ENCODE results near the gene NIP7. TPM values are rescaled to one million over a fixed set of nuclear protein-coding genes. Genes with fewer than 3 reads are reported as not detected.
A peak's percentile ranks its signal among the peaks of the same experiment; 100 is the strongest.

Gene NIP7
- total RNA-seq, 2 donors from 2014 or later = 28.5 to 29.7 TPM

GRCh38 chr16:69310653-69311532 lies 28.7 kb upstream of the NIP7 start, which contains the start of gene VPS4A:
VPS4A (plus strand) TSS chr16:69311350; CDS start chr16:69311512, 162 bp downstream.
- Mint-ChIP-seq H3K27ac (peak within 1 kb of the TSS; percentile 98), H3K4me3 (peak within 1 kb of the TSS; percentile 99), H3K27me3 (no peaks in the 10 kb centered on the region), H3K36me3 (ENCODE audit: low read depth) (peaks cover 6% of the 10 kb centered on the region), H3K4me1 (peaks cover 22% of the 10 kb centered on the region)
- peak; percentile 97 to 100 (median 98) for DNase-seq
- no peaks in the 10 kb centered on the region for H3K9me3 ChIP-seq (ENCODE audit: control insufficient read depth, low read length, poor library complexity, severe bottlenecking)
- peak; percentile 98 for ATAC-seq

GRCh38 chr16:69311533-69312387 lies 27.8 kb upstream of the NIP7 start:
- ATAC-seq = peak; percentile 37
- no peaks in the 10 kb centered on the region for H3K9me3 ChIP-seq (ENCODE audit: control insufficient read depth, low read length, poor library complexity, severe bottlenecking)
- H3K27me3 Mint-ChIP-seq = no peaks in the 10 kb centered on the region
- H3K4me1 Mint-ChIP-seq = peaks cover 22% of the 10 kb centered on the region
- peaks cover 6% of the 10 kb centered on the region for H3K36me3 Mint-ChIP-seq (ENCODE audit: low read depth)
- H3K4me3 Mint-ChIP-seq = peak overlapping the region; percentile 99
- H3K27ac Mint-ChIP-seq = peak overlapping the region; percentile 98
- DNase-seq = peak in 2 of 3 donors; percentile 21 to 31

GRCh38 chr16:69313469-69313868 lies 26.1 kb upstream of the NIP7 start:
- no peaks in the 10 kb centered on the region for H3K9me3 ChIP-seq (ENCODE audit: control insufficient read depth, low read length, poor library complexity, severe bottlenecking)
- Mint-ChIP-seq H3K27ac (no peak overlapping the region), H3K4me1 (peaks cover 19% of the 10 kb centered on the region), H3K36me3 (ENCODE audit: low read depth) (peaks cover 6% of the 10 kb centered on the region), H3K27me3 (no peaks in the 10 kb centered on the region), H3K4me3 (peak overlapping the region; percentile 70)
- ATAC-seq (no peak), DNase-seq (no peak)

GRCh38 chr16:69314534-69314933 lies 25.0 kb upstream of the NIP7 start:
- H3K4me3 Mint-ChIP-seq = no peak overlapping the region
- peaks cover 19% of the 10 kb centered on the region for H3K4me1 Mint-ChIP-seq
- no peaks in the 10 kb centered on the region for H3K9me3 ChIP-seq (ENCODE audit: control insufficient read depth, low read length, poor library complexity, severe bottlenecking)
- ATAC-seq (no peak), DNase-seq (no peak)
- no peaks in the 10 kb centered on the region for H3K27me3 Mint-ChIP-seq
- no peak overlapping the region for H3K27ac Mint-ChIP-seq
- peaks cover 7% of the 10 kb centered on the region for H3K36me3 Mint-ChIP-seq (ENCODE audit: low read depth)

GRCh38 chr16:69315486-69316311 lies 23.9 kb upstream of the NIP7 start:
- Mint-ChIP-seq H3K36me3 (ENCODE audit: low read depth) (peaks cover 8% of the 10 kb centered on the region), H3K4me3 (no peak overlapping the region), H3K4me1 (peaks cover 15% of the 10 kb centered on the region), H3K27me3 (no peaks in the 10 kb centered on the region), H3K27ac (peak overlapping the region; percentile 27)
- no peak for DNase-seq
- ATAC-seq = no peak
- no peaks in the 10 kb centered on the region for H3K9me3 ChIP-seq (ENCODE audit: control insufficient read depth, low read length, poor library complexity, severe bottlenecking)

- ATAC-seq (no peak), DNase-seq (no peak)
- Mint-ChIP-seq H3K36me3 (ENCODE audit: low read depth) (peaks cover 8% of the 10 kb centered on the region), H3K27ac (peak overlapping the region; percentile 27), H3K4me3 (no peak overlapping the region), H3K27me3 (no peaks in the 10 kb centered on the region), H3K4me1 (peaks cover 19% of the 10 kb centered on the region)
- no peaks in the 10 kb centered on the region for H3K9me3 ChIP-seq (ENCODE audit: control insufficient read depth, low read length, poor library complexity, severe bottlenecking)
These were observed 23.0 kb upstream of the NIP7 start for GRCh38 chr16:69316595-69317034.

- Mint-ChIP-seq H3K4me1 (peaks cover 14% of the 10 kb centered on the region), H3K27ac (peak overlapping the region; percentile 2), H3K36me3 (ENCODE audit: low read depth) (peaks cover 3% of the 10 kb centered on the region), H3K27me3 (no peaks in the 10 kb centered on the region), H3K4me3 (no peak overlapping the region)
- DNase-seq (no peak), ATAC-seq (no peak)
- H3K9me3 ChIP-seq (ENCODE audit: control insufficient read depth, low read length, poor library complexity, severe bottlenecking) = no peaks in the 10 kb centered on the region
These were observed 21.2 kb upstream of the NIP7 start for GRCh38 chr16:69318177-69318910.

- no peaks in the 10 kb centered on the region for H3K9me3 ChIP-seq (ENCODE audit: control insufficient read depth, low read length, poor library complexity, severe bottlenecking)
- no peaks in the 10 kb centered on the region for H3K27me3 Mint-ChIP-seq
- H3K4me1 Mint-ChIP-seq = peaks cover 12% of the 10 kb centered on the region
- DNase-seq (no peak), ATAC-seq (no peak)
- no peak overlapping the region for H3K4me3 Mint-ChIP-seq
- H3K36me3 Mint-ChIP-seq (ENCODE audit: low read depth) = peaks cover 3% of the 10 kb centered on the region
- H3K27ac Mint-ChIP-seq = peak overlapping the region; percentile 2
These were observed 20.7 kb upstream of the NIP7 start for GRCh38 chr16:69318911-69319289.

- H3K4me1 Mint-ChIP-seq = peaks cover 12% of the 10 kb centered on the region
- no peak overlapping the region for H3K27ac Mint-ChIP-seq
- no peak overlapping the region for H3K4me3 Mint-ChIP-seq
- H3K36me3 Mint-ChIP-seq (ENCODE audit: low read depth) = peaks cover 3% of the 10 kb centered on the region
- no peak for ATAC-seq
- H3K9me3 ChIP-seq (ENCODE audit: control insufficient read depth, low read length, poor library complexity, severe bottlenecking) = no peaks in the 10 kb centered on the region
- no peaks in the 10 kb centered on the region for H3K27me3 Mint-ChIP-seq
- DNase-seq = no peak
These were observed 20.2 kb upstream of the NIP7 start for GRCh38 chr16:69319381-69319780.

- DNase-seq (no peak), ATAC-seq (no peak)
- H3K9me3 ChIP-seq (ENCODE audit: control insufficient read depth, low read length, poor library complexity, severe bottlenecking) = no peaks in the 10 kb centered on the region
- Mint-ChIP-seq H3K27me3 (no peaks in the 10 kb centered on the region), H3K4me1 (peaks cover 14% of the 10 kb centered on the region), H3K4me3 (no peak overlapping the region), H3K27ac (no peak overlapping the region), H3K36me3 (ENCODE audit: low read depth) (peaks cover 3% of the 10 kb centered on the region)
These were observed 19.5 kb upstream of the NIP7 start for GRCh38 chr16:69319826-69320739.

- no peak for DNase-seq
- Mint-ChIP-seq H3K27ac (peak overlapping the region; percentile 27), H3K36me3 (ENCODE audit: low read depth) (peaks cover 3% of the 10 kb centered on the region), H3K27me3 (no peaks in the 10 kb centered on the region), H3K4me3 (no peak overlapping the region), H3K4me1 (peaks cover 15% of the 10 kb centered on the region)
- ATAC-seq = no peak
- no peaks in the 10 kb centered on the region for H3K9me3 ChIP-seq (ENCODE audit: control insufficient read depth, low read length, poor library complexity, severe bottlenecking)
These were observed 18.9 kb upstream of the NIP7 start for GRCh38 chr16:69320740-69321073.

Measured in T-helper 17 cell (primary cell).